BJ (cell line): ENCODE measurements around the gene EHHADH. TPM values are rescaled to one million over a fixed set of nuclear protein-coding genes. Genes with fewer than 3 reads are reported as not detected.

Source experiments
- CTCF ChIA-PET: fragments of 350-600 bp; formaldehyde crosslinking; extraction: SDS; loops from one replicate; lab custom pipeline; 2021; ENCODE audit warnings: antibody characterized with exemption, inconsistent platforms; lab: Yijun Ruan, JAX
- POLR2A ChIA-PET: fragments of 300-600 bp; sonication (Branson Sonifier 250); formaldehyde crosslinking; extraction: SDS; loops from one replicate; lab custom pipeline; 2021; ENCODE audit warnings: antibody characterized with exemption; lab: Charles Lee
- DNase-seq: peaks from one replicate; pipeline ENCODE4 v3.0.0-alpha.2; 2011; ENCODE audit warnings: low read depth
- H3K27me3 ChIP-seq: 2 replicates; pipeline ENCODE4 v1.6.0; 2011; ENCODE audit warnings: low read length; ENCODE audit not compliant: control insufficient read depth, insufficient read depth
- H3K36me3 ChIP-seq: 2 replicates; pipeline ENCODE4 v1.5.1; 2011; ENCODE audit warnings: low read length; ENCODE audit not compliant: control insufficient read depth, insufficient read depth
- H3K4me3 ChIP-seq: 2 replicates; pipeline ENCODE4 v1.5.1; 2011; ENCODE audit warnings: low read depth, mild to moderate bottlenecking, control low read depth, low read length
- polyA plus RNA-seq: library from polyadenylated mRNA; depleted of rRNA; stranded (reverse); fragments of >200 nt; gene quantifications from 2 replicates; pipeline ENCODE4 v1.2.3, GENCODE V29; 2011
- TF ChIP-seq, protein P1 (sequence below): IDR thresholded peaks from 2 replicates; pipeline ENCODE4 v1.5.1; 2011; ENCODE audit warnings: low read depth, mild to moderate bottlenecking, control low read depth, inconsistent platforms, low read length, moderate library complexity; ENCODE audit not compliant: insufficient read depth

EHHADH gene
- polyA plus RNA-seq, 1 experiment, result 5.2 TPM

DNA sequence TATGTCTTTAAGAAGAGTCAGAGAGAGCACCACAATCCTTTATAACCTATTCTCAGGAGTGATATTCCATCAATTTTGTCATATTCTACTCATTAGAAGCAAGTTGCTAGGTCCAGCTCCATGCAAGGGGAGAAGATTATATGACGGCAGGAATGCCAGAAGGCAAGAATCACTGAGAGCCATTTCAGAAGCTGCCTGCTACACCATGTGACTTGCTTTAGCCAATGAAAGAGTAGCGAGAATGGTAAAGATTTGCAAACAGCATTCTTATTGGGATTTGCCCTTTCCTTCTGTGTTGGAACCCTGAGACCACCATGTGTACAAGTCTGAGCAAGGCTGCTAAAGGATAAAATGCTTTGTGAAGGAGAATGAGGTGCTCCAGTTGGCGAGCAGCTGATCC, 96.5 kb downstream of the EHHADH start:
- ChIA-PET CTCF (interaction anchor here (0.6 to 2.1 kb wide), 3 partner anchors 19 to 439 kb away, joined by 3 to 7 read pairs (median 4); no protein-coding TSS in a partner anchor), POLR2A (no interaction called here)
- Histone ChIP-seq H3K4me3 (no peak overlapping the region), H3K27me3 (peaks cover 8% of the 10 kb centered on the region; the same call in 1 of the 2 replicates), H3K36me3 (no peaks in the 10 kb centered on the region)
- DNase-seq, result no peak
- TF ChIP-seq, protein P1, sequence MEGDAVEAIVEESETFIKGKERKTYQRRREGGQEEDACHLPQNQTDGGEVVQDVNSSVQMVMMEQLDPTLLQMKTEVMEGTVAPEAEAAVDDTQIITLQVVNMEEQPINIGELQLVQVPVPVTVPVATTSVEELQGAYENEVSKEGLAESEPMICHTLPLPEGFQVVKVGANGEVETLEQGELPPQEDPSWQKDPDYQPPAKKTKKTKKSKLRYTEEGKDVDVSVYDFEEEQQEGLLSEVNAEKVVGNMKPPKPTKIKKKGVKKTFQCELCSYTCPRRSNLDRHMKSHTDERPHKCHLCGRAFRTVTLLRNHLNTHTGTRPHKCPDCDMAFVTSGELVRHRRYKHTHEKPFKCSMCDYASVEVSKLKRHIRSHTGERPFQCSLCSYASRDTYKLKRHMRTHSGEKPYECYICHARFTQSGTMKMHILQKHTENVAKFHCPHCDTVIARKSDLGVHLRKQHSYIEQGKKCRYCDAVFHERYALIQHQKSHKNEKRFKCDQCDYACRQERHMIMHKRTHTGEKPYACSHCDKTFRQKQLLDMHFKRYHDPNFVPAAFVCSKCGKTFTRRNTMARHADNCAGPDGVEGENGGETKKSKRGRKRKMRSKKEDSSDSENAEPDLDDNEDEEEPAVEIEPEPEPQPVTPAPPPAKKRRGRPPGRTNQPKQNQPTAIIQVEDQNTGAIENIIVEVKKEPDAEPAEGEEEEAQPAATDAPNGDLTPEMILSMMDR, result no peak

DNA sequence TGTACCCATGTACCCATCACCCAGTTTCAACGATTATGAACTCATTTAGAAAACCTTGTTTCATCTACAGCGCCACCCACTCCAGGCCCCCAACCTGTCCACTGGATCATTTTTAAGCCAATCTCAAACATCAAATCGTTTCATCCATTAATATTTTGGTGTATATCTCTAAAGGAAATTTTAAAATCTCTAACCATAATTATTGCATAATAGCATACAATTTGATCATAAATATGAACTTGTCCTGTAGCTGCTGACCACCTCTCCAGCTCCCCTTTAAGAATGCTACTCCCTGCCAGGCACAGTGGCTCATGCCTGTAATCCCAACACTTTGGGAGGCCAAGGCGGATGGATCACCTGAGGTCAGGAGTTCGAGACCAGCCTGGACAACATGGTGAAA, 98.2 kb downstream of the EHHADH start:
- peaks cover 8% of the 10 kb centered on the region; the same call in 1 of the 2 replicates for H3K27me3 ChIP-seq
- POLR2A ChIA-PET, result no interaction called here

DNA sequence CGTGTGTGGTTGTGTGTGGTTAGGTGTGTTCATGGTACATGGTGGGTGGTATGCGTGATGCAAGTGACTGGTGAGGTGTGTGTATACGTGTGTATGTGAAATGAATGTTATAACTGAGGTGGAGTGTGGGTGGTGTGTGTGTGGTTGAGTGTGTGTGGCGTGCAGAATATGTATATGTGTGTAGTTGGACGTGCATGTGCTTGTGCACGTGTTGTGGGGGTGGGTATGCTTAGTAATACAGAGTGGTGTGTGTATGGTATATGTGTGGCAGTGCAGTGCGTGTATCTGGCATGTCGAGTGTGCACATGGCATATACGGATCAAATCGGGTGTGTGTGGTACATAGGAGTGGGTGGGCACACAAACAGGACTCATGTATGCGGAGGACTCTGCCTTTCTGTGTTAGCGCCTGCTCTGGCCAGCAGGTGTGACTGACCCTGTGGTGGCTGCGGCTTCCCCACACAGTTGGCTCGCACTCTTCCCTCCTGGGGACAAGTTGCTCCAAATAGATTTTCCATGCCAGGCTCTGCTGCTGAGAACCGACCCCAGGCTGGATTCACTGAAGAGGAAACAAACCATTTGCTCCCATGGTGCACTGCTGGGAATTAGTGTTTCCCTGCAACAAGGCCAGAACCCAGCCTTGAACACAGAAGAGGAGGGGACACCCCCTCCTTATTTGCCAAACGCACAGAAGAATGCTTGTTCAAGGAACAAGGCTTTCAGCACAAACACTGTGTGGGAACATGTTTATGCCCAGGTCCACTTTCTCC, 99.8 kb downstream of the EHHADH start:
- Histone ChIP-seq H3K27me3 (peaks cover 8% of the 10 kb centered on the region; the same call in 1 of the 2 replicates), H3K36me3 (no peaks in the 10 kb centered on the region), H3K4me3 (peak overlapping the region; percentile 78; the same call in 1 of the 2 replicates)
- TF ChIP-seq, protein P1, result no peak
- no peak for DNase-seq
- POLR2A ChIA-PET, result no interaction called here
- CTCF ChIA-PET, result interaction anchor here (0.9 kb wide), 1 partner anchor 24 kb away, joined by 3 read pairs; no protein-coding TSS in a partner anchor

More for the DNA sequence above, 98.2 kb downstream of the EHHADH start:
- no peaks in the 10 kb centered on the region for H3K36me3 ChIP-seq
- CTCF ChIA-PET, result interaction anchor here (1.3 to 2.1 kb wide), 2 partner anchors 20 to 71 kb away, joined by 4 to 7 read pairs; no protein-coding TSS in a partner anchor
- no peak for DNase-seq
- H3K4me3 ChIP-seq, result no peak overlapping the region
- TF ChIP-seq, protein P1, result no peak

DNA sequence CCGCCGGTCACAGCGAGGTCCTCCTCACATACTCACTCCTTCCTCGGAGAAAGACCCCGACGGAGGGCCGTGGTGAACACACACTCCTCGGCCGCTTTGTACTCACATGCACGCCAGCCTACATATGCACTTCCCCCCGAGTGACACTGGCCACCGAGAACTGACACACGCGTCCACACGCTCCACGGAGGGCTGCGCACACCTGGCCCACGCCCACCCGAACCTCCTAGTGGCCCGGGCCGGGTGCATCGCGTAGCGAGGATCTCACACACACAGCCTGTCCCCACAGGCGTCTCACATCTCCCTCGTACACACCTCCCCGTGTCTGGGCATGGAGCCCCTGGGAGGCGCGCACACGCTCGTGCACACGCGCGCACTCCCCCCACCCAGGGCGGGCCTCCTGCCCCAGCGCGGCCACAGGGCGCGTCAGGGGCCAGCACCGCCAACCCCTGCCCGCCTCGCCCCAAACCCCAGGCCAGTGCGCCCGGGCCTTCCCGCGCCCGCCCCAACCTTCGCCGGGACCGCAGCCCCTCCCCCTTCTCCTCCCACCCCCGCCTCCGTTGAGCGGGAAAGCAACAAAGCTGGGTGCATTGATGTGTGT, 100.6 kb downstream of the EHHADH start:
- ChIA-PET POLR2A (no interaction called here), CTCF (no interaction called here)
- DNase-seq, result no peak
- Histone ChIP-seq H3K27me3 (peaks cover 5% of the 10 kb centered on the region; the same call in 1 of the 2 replicates), H3K4me3 (peak overlapping the region; percentile 78), H3K36me3 (no peaks in the 10 kb centered on the region)
- TF ChIP-seq, protein P1, result no peak
